IMR-90 (cell line): ENCODE results near the gene CFAP300. TPM values are rescaled to one million over a fixed set of nuclear protein-coding genes. Genes with fewer than 3 reads are reported as not detected.
A peak's percentile ranks its signal among the peaks of the same experiment; 100 is the strongest.

Experiments
- ATAC-seq: fragments of 200-7000 bp; cut with Tn5 transposase; 2 replicates; pipeline ENCODE4 v1.9.1; 2020; ENCODE audit warnings: low read depth, mild to moderate bottlenecking, moderate library complexity
- BruUV-seq: library from RNA; stranded (reverse); fragments of 400-500 nt; replicated peaks from 2 replicates; lab custom pipeline; 2021; lab: Mats Ljungman, UMichigan
- CTCF ChIA-PET: fragments of 300-600 bp; formaldehyde crosslinking; extraction: SDS; loops from one replicate; lab custom pipeline; 2021; ENCODE audit warnings: antibody characterized with exemption; lab: Yijun Ruan, JAX
- POLR2A ChIA-PET: fragments of 300-600 bp; sonication (Branson Sonifier 250); formaldehyde crosslinking; loops from one replicate; lab custom pipeline; 2022; ENCODE audit warnings: antibody characterized with exemption; ENCODE audit not compliant: unreplicated experiment; lab: Charles Lee
- DNase-seq: peaks from one replicate; pipeline ENCODE4 v3.0.0; 2013
- H2AFZ ChIP-seq: replicated peaks from 2 replicates; pipeline ENCODE3; 2013; ENCODE audit warnings: low read length, mild to moderate bottlenecking; ENCODE audit not compliant: poor library complexity
- H2AK5ac ChIP-seq: 2 replicates; pipeline ENCODE4 v1.6.1; 2013; ENCODE audit warnings: low read depth, low read length, inconsistent platforms
- H2AK9ac ChIP-seq: replicated peaks from 2 replicates; pipeline ENCODE3; 2013; ENCODE audit warnings: mild to moderate bottlenecking, low read depth, low read length, moderate library complexity; ENCODE audit not compliant: poor library complexity
- H2BK120ac ChIP-seq: 2 replicates; pipeline ENCODE4 v1.6.1; 2013; ENCODE audit warnings: low read depth, low read length, inconsistent platforms
- H2BK15ac ChIP-seq: 3 replicates; pipeline ENCODE4 v1.6.1; 2013; ENCODE audit warnings: low read depth, low read length, inconsistent platforms
- H2BK20ac ChIP-seq: 2 replicates; pipeline ENCODE4 v1.6.1; 2013; ENCODE audit warnings: low read depth, mild to moderate bottlenecking, inconsistent platforms, low read length, moderate library complexity
- H2BK5ac ChIP-seq: 2 replicates; pipeline ENCODE4 v1.6.1; 2013; ENCODE audit warnings: mild to moderate bottlenecking, low read depth, low read length, inconsistent platforms; ENCODE audit not compliant: poor library complexity, severe bottlenecking
- H3K14ac ChIP-seq: replicated peaks from 2 replicates; pipeline ENCODE4 v1.6.1; 2013; ENCODE audit warnings: low read depth, low read length, inconsistent platforms
- H3K18ac ChIP-seq: 2 replicates; pipeline ENCODE4 v1.6.1; 2013; ENCODE audit warnings: low read depth, low read length, control low read depth
- H3K23ac ChIP-seq: 2 replicates; pipeline ENCODE4 v1.6.1; 2013; ENCODE audit warnings: low read depth, low read length, inconsistent platforms
- H3K27ac ChIP-seq: 2 replicates; pipeline ENCODE4 v1.5.1; 2013; ENCODE audit warnings: mild to moderate bottlenecking, control low read depth, low read length; ENCODE audit not compliant: insufficient read depth
- H3K27me3 ChIP-seq: 2 replicates; pipeline ENCODE4 v1.6.1; 2013; ENCODE audit warnings: low read length; ENCODE audit not compliant: control insufficient read depth, insufficient read depth
- H3K36me3 ChIP-seq: 2 replicates; pipeline ENCODE4 v1.6.1; 2013; ENCODE audit warnings: low read length, mixed read lengths; ENCODE audit not compliant: control insufficient read depth, insufficient read depth
- H3K4ac ChIP-seq: 2 replicates; pipeline ENCODE4 v1.6.1; 2013; ENCODE audit warnings: low read depth, low read length, inconsistent platforms
- H3K4me1 ChIP-seq: 2 replicates; pipeline ENCODE4 v1.6.1; 2013; ENCODE audit warnings: low read length, mixed read lengths; ENCODE audit not compliant: control insufficient read depth, insufficient read depth
- H3K4me2 ChIP-seq: 2 replicates; pipeline ENCODE4 v1.6.1; 2013; ENCODE audit warnings: low read depth, mild to moderate bottlenecking, control low read depth, low read length, moderate library complexity
- H3K4me3 ChIP-seq: 2 replicates; pipeline ENCODE4 v1.5.1; 2013; ENCODE audit warnings: low read depth, mild to moderate bottlenecking, control low read depth, low read length, moderate library complexity; ENCODE audit not compliant: insufficient read depth
- H3K56ac ChIP-seq: 2 replicates; pipeline ENCODE4 v1.6.1; 2013; ENCODE audit warnings: low read length, inconsistent platforms; ENCODE audit not compliant: insufficient read depth; ENCODE audit errors: extremely low read depth
- H3K79me1 ChIP-seq, 2 experiments: 2 replicates each; pipeline ENCODE4 v1.6.1; 2013; ENCODE audit warnings: low read length in 2 of 2, inconsistent platforms in 1 of 2, low read depth in 1 of 2
- H3K9ac ChIP-seq: 2 replicates; pipeline ENCODE4 v1.6.1; 2013; ENCODE audit warnings: low read depth, low read length, control low read depth
- H3K9me1 ChIP-seq: 2 replicates; pipeline ENCODE4 v1.6.1; 2013; ENCODE audit warnings: low read length, inconsistent platforms; ENCODE audit not compliant: insufficient read depth
- H3K9me3 ChIP-seq: 2 replicates; pipeline ENCODE4 v1.6.1; 2013; ENCODE audit warnings: low read length; ENCODE audit not compliant: control insufficient read depth, insufficient read depth
- H4K20me1 ChIP-seq: 2 replicates; pipeline ENCODE4 v1.6.1; 2013; ENCODE audit warnings: low read length, inconsistent platforms; ENCODE audit not compliant: insufficient read depth
- H4K5ac ChIP-seq: 2 replicates; pipeline ENCODE4 v1.6.1; 2013; ENCODE audit warnings: mild to moderate bottlenecking, low read depth, low read length, control low read depth
- H4K8ac ChIP-seq, 2 experiments: 2 replicates each; pipeline ENCODE4 v1.6.1; 2013; ENCODE audit warnings: low read depth in 2 of 2, low read length in 2 of 2, control low read depth in 1 of 2, inconsistent platforms in 1 of 2
- H4K91ac ChIP-seq: 2 replicates; pipeline ENCODE4 v1.6.1; 2013; ENCODE audit warnings: low read depth, low read length, inconsistent platforms; ENCODE audit not compliant: insufficient read depth
- BHLHE40 ChIP-seq: fragments of 150-350 bp; IDR thresholded peaks from 2 replicates; pipeline ENCODE4 v1.6.1; 2016; ENCODE audit warnings: mild to moderate bottlenecking, low read depth, low read length
- CEBPB ChIP-seq: IDR thresholded peaks from 2 replicates; pipeline ENCODE4 v1.6.1; 2012; ENCODE audit warnings: low read depth, low read length, improper control_type of control experiment
- CHD1 ChIP-seq: IDR thresholded peaks from 2 replicates; pipeline ENCODE4 v1.6.1; 2012; ENCODE audit warnings: low read depth, low read length, improper control_type of control experiment
- FOS ChIP-seq: fragments of 150-350 bp; IDR thresholded peaks from 2 replicates; pipeline ENCODE4 v1.6.1; 2016; ENCODE audit warnings: low read depth, low read length
- MAFK ChIP-seq: IDR thresholded peaks from 2 replicates; pipeline ENCODE4 v1.6.1; 2012; ENCODE audit warnings: low read depth, low read length, improper control_type of control experiment
- MAZ ChIP-seq: IDR thresholded peaks from 2 replicates; pipeline ENCODE4 v1.6.1; 2012; ENCODE audit warnings: low read depth, mild to moderate bottlenecking, low read length, improper control_type of control experiment, moderate library complexity, borderline replicate concordance
- MXI1 ChIP-seq: IDR thresholded peaks from 2 replicates; pipeline ENCODE4 v1.6.1; 2012; ENCODE audit warnings: low read depth, mild to moderate bottlenecking, low read length, moderate library complexity, borderline replicate concordance
- NFE2L2 ChIP-seq: fragments of 150-350 bp; IDR thresholded peaks from 2 replicates; pipeline ENCODE4 v1.6.1; 2016; ENCODE audit warnings: low read depth, mild to moderate bottlenecking, low read length
- POLR2A ChIP-seq: IDR thresholded peaks from 2 replicates; pipeline ENCODE4 v1.6.1; 2012; ENCODE audit warnings: mild to moderate bottlenecking, low read depth, low read length
- RAD21 ChIP-seq: IDR thresholded peaks from 2 replicates; pipeline ENCODE4 v1.6.1; 2012; ENCODE audit warnings: low read length, improper control_type of control experiment
- RCOR1 ChIP-seq: IDR thresholded peaks from 2 replicates; pipeline ENCODE4 v1.6.1; 2012; ENCODE audit warnings: mild to moderate bottlenecking, low read length, improper control_type of control experiment; ENCODE audit not compliant: insufficient replicate concordance
- RFX5 ChIP-seq: IDR thresholded peaks from 2 replicates; pipeline ENCODE4 v1.8.0; 2012; ENCODE audit warnings: low read depth, mild to moderate bottlenecking, low read length, moderate library complexity
- SMC3 ChIP-seq: fragments of 150-350 bp; IDR thresholded peaks from 2 replicates; pipeline ENCODE4 v1.6.1; 2016; ENCODE audit warnings: low read depth, mild to moderate bottlenecking, antibody characterized with exemption, low read length, moderate library complexity
- WGBS, 2 experiments: methylation state at CpG; one replicate each; pipeline versions ENCODE4 v1.1.5 to v1.1.7; 2013; ENCODE audit warnings: missing lambda C conversion rate in 2 of 2; ENCODE audit not compliant: insufficient read length in 1 of 2; ENCODE audit errors: extremely low coverage in 2 of 2; 5-methylcytosine and 5-hydroxymethylcytosine counted together
- dilution Hi-C: fragments of 300-500 bp; cut with HindIII; formaldehyde crosslinking; loops from one replicate; pipeline ENCODE4 v1.14.3; 2018; ENCODE audit warnings: low sequenced_read_pairs; ENCODE audit not compliant: unreplicated experiment
- in situ Hi-C: fragments of 300-500 bp; cut with MboI; formaldehyde crosslinking; loops from 3 replicates; pipeline ENCODE4 v1.14.3; 2019; ENCODE audit warnings: low sequenced_read_pairs, inconsistent platforms, mixed read lengths
- intact Hi-C: fragments of 100-400 bp; cut with micrococcal nuclease; formaldehyde crosslinking; loops from 2 replicates; pipeline ENCODE4 v1.10.0; 2022
- polyA plus RNA-seq, 3 experiments: library from polyadenylated mRNA; depleted of rRNA; stranded (reverse); fragments of >200 nt; gene quantifications; 2 replicates each; pipeline ENCODE4 v1.2.3, GENCODE V29; 2012; ENCODE audit warnings: low replicate concordance in 1 of 3
- total RNA-seq: library from RNA; depleted of rRNA; stranded (reverse); fragments of >200 nt; gene quantifications from 2 replicates; pipeline ENCODE4 v1.2.3, GENCODE V29; 2012
- TF ChIP-seq, protein P1 (sequence below): conservative IDR thresholded peaks from 2 replicates; pipeline ENCODE4 v1.5.1; 2012; ENCODE audit warnings: mild to moderate bottlenecking, low read depth, low read length, improper control_type of control experiment
- TF ChIP-seq, protein P2 (sequence below): fragments of 150-350 bp; IDR thresholded peaks from 2 replicates; pipeline ENCODE4 v1.6.1; 2016; ENCODE audit warnings: low read depth, mild to moderate bottlenecking, low read length, moderate library complexity, borderline replicate concordance
- TF ChIP-seq, protein P3 (sequence below): fragments of 150-350 bp; IDR thresholded peaks from 2 replicates; pipeline ENCODE4 v1.6.1; 2017; ENCODE audit warnings: mild to moderate bottlenecking, antibody characterized with exemption, low read length, low read depth

The CFAP300 gene
- total and polyA plus RNA-seq, 2 of the 4 experiments (the other 2 are of a cell fraction): 0.90 to 1.8 TPM

DNA sequence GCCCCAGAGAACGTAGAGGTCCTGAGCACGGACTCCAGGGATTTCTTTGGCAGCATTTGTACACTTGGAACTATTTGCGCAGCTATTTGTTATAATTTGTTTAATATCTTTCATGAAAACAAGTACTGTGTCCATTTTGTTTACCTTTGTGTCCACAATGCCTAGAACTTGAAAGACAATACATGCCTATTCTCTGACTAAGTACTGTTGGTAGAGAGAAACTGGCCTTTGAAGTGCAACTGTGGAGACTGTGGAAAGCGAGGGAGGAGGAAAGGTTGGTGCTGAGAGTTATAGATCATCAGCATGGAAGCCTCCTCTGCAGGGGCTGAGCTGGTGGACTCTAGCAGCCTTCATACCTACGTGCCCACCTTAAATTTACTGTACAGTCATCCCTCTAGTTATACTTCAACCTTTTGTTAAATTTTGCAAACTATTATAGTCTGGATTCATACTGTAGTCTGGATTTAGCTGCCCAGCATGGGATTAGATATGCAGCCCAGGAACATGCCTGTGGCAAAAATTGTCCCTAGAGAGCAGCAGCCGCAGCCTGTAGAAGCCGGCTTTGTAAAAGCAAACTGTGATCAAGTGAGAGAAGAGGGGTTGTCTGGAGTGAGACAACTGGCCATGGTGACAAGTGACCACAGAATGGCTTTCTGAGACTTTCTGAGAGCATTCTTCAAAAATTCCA is 38.8 kb downstream of the CFAP300 start:
- Histone ChIP-seq H2BK5ac (no peak overlapping the region), H3K9me1 (no peaks in the 10 kb centered on the region), H3K18ac (no peak overlapping the region), H4K8ac (no peak overlapping the region), H3K27ac (no peak overlapping the region), H3K4me3 (no peak overlapping the region), H3K23ac (no peak overlapping the region), H2AFZ (no peak overlapping the region), H3K4me1 (0 out of 2 replicates have a peak, but pooled peaks cover 3% of the 10 kb centered on the region), H2BK120ac (no peak overlapping the region), H2AK5ac (no peak overlapping the region), H3K9me3 (no peaks in the 10 kb centered on the region), H3K4me2 (no peak overlapping the region), H3K36me3 (no peaks in the 10 kb centered on the region), H3K9ac (no peak overlapping the region), H2AK9ac (no peak overlapping the region), H3K79me1 (no peaks in the 10 kb centered on the region), H2BK20ac (no peak overlapping the region), H4K5ac (no peak overlapping the region), H3K56ac (no peak overlapping the region), H4K20me1 (no peaks in the 10 kb centered on the region), H4K91ac (no peak overlapping the region), H3K14ac (no peak overlapping the region), H3K27me3 (no peaks in the 10 kb centered on the region), H3K4ac (no peak overlapping the region), H2BK15ac (no peak overlapping the region)
- ATAC-seq (peak; percentile 57; the same call in 1 of the 2 replicates), DNase-seq (peak; percentile 39)
- whole genome bisulfite sequencing, 2 experiments: no CpG with 5 or more reads among the region's 7 CpGs
- TF ChIP-seq RFX5 (no peak), MXI1 (no peak), MAZ (no peak), CHD1 (no peak), FOS (no peak), MAFK (no peak), RAD21 (no peak), BHLHE40 (no peak), NFE2L2 (no peak), POLR2A (no peak), RCOR1 (no peak), CEBPB (no peak), SMC3 (no peak)
- TF ChIP-seq, protein P1, sequence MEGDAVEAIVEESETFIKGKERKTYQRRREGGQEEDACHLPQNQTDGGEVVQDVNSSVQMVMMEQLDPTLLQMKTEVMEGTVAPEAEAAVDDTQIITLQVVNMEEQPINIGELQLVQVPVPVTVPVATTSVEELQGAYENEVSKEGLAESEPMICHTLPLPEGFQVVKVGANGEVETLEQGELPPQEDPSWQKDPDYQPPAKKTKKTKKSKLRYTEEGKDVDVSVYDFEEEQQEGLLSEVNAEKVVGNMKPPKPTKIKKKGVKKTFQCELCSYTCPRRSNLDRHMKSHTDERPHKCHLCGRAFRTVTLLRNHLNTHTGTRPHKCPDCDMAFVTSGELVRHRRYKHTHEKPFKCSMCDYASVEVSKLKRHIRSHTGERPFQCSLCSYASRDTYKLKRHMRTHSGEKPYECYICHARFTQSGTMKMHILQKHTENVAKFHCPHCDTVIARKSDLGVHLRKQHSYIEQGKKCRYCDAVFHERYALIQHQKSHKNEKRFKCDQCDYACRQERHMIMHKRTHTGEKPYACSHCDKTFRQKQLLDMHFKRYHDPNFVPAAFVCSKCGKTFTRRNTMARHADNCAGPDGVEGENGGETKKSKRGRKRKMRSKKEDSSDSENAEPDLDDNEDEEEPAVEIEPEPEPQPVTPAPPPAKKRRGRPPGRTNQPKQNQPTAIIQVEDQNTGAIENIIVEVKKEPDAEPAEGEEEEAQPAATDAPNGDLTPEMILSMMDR: no peak
- TF ChIP-seq, protein P2, sequence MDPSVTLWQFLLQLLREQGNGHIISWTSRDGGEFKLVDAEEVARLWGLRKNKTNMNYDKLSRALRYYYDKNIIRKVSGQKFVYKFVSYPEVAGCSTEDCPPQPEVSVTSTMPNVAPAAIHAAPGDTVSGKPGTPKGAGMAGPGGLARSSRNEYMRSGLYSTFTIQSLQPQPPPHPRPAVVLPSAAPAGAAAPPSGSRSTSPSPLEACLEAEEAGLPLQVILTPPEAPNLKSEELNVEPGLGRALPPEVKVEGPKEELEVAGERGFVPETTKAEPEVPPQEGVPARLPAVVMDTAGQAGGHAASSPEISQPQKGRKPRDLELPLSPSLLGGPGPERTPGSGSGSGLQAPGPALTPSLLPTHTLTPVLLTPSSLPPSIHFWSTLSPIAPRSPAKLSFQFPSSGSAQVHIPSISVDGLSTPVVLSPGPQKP: no peak
- TF ChIP-seq, protein P3, sequence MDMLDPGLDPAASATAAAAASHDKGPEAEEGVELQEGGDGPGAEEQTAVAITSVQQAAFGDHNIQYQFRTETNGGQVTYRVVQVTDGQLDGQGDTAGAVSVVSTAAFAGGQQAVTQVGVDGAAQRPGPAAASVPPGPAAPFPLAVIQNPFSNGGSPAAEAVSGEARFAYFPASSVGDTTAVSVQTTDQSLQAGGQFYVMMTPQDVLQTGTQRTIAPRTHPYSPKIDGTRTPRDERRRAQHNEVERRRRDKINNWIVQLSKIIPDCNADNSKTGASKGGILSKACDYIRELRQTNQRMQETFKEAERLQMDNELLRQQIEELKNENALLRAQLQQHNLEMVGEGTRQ: no peak
- no TSS peak for BruUV-seq
- ChIA-PET POLR2A (interaction anchor here (0.6 kb wide), 1 partner anchor 10 kb away, joined by 3 read pairs; no protein-coding TSS in a partner anchor), CTCF (no interaction called here)
- dilution Hi-C loops: no loop called here
- in situ Hi-C loops: no loop called here
- intact Hi-C loops: no loop called here
